ENCODE measurements around the gene SH2D2A. TPM values are rescaled to one million over a fixed set of nuclear protein-coding genes. Genes with fewer than 3 reads are reported as not detected.

SH2D2A gene
- total RNA-seq (2014; rRNA removed; shearing (Covaris generic)): 0.09 TPM in 1 of 2 replicates, not detected in the other

DNA sequence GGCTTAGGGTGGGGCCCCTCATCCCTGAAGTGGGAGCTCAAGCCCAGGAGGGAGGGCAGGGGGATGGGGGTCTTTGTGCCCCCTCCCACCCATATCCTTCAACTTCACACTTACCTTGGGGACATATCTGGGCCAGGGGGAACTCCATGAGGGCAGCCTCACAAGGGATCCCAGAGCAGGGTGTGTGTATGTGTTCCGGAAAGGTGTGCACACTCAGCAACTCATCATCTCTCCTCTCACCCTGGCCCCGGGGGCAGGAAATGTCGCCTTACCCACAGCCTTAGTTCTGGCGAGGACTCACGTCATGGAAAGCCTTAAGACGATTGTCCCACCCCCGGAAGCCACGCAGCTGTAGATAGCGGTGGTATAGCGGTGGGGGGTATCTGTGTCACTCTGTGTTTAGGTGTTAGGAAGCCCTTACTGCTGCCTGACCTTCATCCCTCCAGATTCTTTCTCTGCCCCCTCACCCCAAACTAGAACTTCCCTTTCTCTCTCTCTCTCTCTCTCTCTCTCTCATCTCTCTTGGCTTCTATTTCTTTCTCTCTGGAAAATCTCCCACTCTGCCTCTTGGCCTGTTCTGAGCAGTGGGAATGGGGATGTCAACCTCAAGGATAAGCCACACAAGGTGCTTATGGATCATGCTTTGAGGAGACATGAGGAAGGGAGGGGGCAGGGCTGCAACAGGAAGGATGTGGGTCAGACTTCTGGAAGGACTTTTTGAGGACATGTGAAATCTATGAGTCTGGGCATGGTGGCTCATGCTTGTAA lies at the start of gene SH2D2A:
Gene SH2D2A, minus strand, starts transcription at position 288 of the 768 bp plus-strand sequence. Its CDS starts 140 bp downstream, at position 148.
- DNase-seq (ENCODE audit: low spot score): peak; percentile 35

DNA sequence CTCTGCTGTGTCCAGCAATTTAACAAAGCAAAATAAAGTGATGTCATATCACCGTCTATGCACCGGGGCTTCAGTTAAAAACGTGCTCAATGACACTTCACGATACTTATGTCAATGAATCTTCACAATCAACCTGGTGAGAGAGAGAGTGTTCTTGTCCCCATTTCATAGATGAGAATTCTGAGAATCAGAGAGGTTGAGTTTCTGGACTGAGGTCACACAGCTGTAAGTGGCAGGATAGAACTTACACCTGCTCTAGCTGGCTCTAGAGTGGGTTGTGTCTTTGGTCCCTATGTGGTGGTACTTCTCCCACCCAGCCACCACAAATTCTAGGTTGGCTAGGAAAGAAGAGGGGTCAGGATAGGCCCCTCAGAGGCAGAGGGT lies 49.2 kb upstream of the SH2D2A start:
- no peak for DNase-seq (ENCODE audit: low spot score)

DNA sequence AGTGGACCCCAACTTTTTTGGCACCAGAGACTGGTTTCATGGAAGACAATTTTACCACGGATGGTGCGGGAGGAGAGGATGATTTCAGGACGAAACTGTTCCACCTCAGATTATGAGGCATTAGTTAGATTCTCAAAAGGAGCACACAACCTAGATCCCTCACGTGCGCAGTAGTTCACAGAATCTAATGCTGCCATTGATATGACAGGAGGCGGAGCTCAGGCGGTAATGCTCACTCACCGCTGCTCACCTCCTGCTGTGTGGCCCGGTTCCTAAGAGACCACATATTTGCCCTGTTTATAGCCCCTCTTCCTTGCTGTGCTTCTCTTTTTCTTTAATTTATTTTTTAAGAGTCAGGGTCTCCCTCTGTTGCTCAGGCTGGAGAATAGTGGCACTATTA lies 48.6 kb upstream of the SH2D2A start:
- no peak for DNase-seq (ENCODE audit: low spot score)

DNA sequence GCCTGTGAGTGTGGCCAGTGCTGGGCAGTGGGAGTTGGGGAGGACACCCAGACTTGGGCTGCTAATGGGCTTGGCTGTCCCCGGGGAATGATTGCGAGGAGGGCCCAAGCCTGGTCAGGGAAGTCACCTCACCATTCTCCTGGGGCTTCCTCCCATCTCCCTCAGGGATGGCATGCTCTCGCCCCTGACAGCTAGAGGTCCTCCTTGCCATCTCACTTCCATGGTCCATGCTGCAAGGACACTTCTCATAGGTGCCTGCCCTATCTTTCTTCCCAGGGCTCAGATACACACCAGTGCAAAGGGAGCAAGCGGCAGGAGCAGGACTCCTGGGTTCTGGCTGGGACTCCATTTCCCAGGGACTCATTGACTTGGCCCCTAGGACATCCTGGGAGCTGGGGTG lies 48.1 kb upstream of the SH2D2A start:
- no peak for DNase-seq (ENCODE audit: low spot score)

DNA sequence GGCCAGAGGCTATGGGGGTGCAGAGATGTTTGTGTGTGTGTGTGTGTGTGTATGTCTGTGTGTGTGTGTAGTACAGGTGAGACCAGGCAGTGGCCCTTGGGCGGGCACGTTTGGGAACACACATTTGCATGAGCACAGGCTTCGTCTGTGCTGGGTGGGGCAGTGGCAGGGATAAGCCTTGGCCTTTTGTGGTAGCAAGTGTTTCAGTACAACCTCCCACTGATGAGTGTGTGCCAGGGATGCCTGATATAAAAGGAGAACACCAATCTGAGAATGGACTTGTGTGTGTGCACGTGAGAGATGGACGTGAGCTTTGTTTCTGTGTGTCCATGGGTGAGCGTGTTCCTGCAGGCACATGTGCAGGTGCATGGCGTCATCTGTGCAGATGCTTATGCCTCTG lies 47.0 kb upstream of the SH2D2A start:
- DNase-seq (ENCODE audit: low spot score): no peak

DNA sequence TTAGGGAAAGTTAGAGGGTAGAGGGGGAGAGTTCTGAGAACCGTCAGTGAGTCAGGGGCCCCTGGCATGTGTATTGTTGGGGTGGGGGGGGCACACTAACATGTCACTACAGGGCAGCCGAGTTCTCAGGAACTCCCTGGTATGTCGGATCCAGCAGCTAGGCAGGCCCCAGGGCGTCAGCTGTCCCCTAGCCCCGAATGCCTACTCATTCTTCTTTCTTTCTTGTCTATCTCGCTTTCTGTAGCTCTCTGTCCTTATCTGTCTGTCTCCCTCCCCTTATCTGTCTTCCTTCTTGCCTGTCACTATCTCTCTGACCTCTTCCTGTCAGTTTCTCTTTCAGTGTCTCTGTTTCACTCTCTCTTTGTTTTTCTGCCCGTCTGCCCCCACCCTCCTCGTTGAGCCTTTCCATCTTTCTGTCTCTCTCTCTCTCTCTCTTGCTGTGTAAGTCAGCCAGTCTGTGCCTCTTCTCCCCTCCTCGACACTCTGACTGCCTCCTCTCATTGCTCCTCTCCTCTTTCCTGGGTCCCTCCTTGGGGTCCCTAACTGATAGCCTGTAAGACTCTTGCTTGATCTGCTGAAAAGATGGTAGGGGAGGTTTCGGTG lies 46.5 kb upstream of the SH2D2A start:
- no peak for DNase-seq (ENCODE audit: low spot score)

DNA sequence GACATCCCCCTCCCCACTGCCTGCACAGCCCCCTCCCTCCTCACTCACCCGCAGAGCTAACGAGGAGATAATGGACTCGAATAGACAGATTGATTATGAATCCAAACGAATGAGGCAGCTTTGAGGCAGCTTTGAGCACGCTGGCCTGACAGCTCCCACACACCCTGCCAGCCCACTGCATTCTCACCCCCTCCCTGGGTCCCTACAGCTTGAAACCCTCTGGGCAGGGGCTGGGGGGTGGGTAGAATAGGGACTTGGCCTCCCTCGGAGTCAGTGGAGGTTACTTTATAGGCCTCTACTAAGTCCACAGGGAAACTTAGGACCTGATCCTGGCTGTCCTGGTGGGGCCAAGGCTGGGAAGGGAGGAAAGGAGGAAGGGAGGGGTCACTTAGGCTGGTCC lies 45.9 kb upstream of the SH2D2A start:
- no peak for DNase-seq (ENCODE audit: low spot score)

DNA sequence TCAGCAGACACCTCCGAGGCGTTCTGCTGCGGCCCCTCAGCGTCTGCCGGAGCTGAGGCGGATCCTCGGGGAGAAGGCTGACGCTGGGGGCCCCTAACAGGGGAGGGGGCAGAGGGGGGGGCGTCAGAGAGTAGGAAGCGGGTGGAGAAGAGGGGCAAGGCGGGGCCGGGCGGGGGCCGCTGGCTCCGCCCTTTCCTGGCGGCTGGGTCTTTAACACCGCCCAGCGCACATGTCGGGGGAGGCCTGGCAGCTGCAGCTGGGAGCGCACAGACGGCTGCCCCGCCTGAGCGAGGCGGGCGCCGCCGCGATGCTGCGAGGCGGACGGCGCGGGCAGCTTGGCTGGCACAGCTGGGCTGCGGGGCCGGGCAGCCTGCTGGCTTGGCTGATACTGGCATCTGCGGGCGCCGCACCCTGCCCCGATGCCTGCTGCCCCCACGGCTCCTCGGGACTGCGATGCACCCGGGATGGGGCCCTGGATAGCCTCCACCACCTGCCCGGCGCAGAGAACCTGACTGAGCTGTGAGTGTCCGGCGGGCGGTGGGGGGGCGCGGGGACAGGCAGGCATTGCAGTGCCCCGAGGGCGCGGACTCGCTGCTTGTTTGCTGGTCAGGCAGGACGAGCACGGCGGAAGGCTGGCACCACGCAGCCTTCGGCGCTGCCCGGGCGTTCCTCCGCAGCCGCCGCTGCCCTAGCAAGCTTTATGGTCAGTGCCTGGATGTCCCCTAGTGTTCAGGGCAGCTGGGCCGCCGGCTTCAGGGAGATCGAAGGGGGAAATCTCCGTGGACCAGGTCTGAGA lies 44.2 kb upstream of the SH2D2A start, which contains the start of gene NTRK1:
Gene NTRK1, plus strand, starts transcription at position 238 of the 796 bp plus-strand sequence. Its CDS starts 70 bp downstream, at position 308.
- DNase-seq (ENCODE audit: low spot score): no peak

DNA sequence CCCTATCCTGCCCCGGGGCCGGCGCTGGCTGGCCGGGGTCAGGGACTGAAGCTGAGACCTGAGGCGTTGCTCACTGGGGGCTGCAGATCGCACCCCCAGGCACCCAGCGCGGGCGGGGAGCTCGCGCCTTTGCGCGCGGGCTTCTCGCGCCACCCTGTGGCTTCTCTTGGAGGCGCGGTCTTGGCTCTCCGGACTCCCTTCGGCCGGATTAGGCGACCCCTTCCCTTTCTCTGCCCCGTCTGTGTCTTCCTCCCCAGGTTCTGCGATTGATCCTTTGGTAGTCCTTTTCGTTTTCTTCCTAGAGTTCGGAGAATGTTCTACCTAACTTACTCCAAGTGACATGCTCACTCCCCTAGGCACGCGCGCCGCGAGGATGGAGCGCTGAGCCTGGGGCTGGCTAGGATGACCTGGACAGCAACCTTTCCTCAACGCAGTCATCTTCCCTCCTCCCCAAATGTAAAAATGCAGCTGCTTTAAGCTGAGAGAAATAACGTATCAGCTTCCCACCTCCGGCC lies 43.5 kb upstream of the SH2D2A start:
- DNase-seq (ENCODE audit: low spot score): peak; percentile 30

DNA sequence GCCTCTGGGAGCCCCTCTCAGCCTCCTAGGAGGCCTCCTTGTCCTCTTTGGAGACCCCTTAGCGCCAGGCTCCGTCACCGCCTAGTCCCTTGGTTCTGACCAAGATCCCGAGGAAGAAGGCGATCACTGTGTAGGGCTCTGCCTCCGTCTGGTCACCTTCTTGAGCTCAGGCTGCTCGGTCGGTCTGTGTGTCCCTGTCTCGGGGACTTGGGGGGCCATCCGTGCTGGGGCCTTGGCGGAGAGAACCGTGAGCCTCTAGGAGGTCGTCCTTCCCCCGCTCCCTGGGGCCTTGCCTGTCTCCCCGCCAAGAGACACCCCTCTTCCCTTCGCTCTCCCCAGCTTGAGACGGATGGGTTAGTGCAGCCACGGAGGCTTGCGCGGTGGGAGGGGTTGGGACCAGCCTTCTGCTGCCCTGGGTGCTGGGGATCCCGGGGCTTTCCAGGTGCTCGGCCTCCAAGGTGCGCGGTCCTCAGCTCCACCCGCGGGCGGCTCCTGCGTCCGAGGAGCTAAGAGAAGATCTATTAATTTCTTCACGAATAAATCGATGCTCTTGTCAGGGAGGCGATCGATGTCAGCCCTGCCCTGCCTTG lies 43.0 kb upstream of the SH2D2A start:
- no peak for DNase-seq (ENCODE audit: low spot score)

DNA sequence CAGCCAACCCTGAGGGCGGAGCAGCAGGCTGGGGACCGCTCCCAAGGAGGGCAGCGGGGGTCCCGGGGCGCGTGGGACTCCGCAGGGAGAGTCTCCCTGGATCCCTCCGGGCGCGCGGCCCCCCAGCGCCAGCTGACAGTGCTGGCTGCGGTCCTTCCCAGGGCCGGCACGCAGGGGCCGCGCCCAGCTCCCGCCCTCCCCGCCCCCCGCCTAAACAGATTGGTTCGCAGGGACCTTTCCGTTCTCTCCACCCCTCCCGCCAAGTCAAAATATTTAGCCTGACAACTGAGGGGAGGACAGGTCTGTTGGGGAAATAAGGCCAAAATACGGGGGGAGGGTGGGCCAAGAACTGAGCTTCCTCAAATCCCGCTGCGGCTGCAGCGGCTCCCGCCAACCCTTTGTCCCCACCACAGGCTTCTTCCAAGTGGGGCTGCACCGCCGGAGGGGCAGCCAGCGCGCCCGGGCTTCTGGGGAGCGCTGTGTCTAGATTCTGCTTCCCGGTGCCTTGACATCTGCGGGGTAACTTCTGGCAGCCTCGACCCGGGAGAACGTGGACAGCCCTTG lies 42.4 kb upstream of the SH2D2A start, which contains the start of gene INSRR:
Gene INSRR, minus strand, starts transcription at position 159 of the 564 bp plus-strand sequence. CDS start 496 bp downstream, outside the sequence.
- no peak for DNase-seq (ENCODE audit: low spot score)

DNA sequence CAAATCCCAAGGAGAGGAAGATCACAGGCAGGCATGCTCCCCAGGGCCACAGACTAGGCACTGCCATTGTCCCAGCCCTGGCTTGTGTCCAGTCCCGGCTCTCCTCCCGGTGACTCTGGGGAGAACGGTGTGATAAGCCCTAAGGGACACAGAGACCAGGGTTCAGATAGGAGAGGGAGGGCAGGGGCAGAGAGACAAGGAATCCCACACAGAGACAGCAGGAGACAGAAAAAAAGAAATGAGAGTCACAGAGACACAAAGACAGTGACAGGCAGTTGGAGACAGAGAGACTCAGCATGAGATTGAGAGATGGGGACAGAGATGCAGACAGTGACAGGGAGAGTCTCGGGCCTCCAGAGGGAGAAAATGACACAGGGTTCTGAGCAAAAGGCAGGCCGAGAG lies 41.9 kb upstream of the SH2D2A start:
- DNase-seq (ENCODE audit: low spot score): no peak

DNA sequence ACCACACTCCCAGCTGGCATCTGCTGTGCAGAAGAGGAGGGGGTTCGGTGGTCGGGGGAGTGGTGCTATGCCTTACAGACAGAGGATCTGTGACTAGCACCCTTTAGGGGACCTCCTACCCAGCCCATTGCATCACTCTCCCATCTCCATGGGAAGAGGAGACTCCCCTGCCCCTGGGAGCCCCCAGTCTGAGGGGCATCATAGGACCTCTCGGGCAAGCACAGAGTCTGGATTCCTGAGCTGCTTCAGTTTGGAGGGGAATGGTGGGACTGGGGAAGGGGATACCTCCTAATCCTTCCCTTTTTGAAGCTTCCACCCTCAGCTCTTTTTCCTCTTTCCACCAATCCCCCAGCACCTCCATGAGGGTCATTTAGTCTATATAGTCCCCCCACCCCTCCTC lies 40.9 kb upstream of the SH2D2A start:
- DNase-seq (ENCODE audit: low spot score): no peak

DNA sequence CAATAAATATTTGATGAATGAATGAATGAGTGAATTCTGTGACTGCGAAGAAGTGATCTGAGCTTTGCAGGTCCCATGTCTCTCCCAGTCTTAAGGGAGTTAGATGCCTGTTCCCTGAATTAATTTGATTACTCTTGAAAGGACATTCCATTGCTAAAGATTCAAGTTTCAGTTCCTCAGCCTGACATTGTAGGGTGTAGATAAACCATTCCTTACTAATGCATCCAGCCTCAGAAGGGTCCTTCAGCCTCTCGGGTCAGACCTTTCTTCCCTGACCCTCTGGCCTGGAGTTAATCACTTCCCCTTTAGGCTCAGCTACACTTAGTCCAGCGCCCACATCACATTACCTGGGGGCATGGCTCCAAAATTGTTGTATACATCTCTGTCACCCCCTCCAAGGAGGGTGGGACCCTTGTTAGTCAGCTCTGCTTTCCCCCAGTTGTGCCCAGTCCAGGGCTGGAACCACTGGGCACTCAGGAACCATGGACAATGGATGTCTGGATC lies 39.7 kb upstream of the SH2D2A start:
- DNase-seq (ENCODE audit: low spot score): no peak

DNA sequence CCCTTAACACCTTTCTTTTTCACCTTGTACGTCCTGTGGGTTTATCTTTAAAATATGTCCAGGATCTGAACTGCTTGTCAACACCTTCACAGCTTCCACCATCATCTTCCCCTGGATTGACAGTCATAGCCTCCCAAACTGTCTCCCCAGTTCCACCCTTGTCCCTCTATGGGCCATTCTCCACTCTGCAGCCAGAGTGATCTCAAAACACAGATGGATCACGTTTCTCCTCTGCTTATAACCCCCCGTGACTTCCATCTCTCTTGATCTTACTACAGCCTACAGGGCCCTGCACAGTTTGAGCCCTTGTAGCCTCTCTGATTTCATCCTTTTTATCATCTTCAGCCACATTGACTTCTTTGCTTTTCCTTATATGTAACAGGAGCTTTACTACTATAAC lies 38.0 kb upstream of the SH2D2A start:
- DNase-seq (ENCODE audit: low spot score): no peak

DNA sequence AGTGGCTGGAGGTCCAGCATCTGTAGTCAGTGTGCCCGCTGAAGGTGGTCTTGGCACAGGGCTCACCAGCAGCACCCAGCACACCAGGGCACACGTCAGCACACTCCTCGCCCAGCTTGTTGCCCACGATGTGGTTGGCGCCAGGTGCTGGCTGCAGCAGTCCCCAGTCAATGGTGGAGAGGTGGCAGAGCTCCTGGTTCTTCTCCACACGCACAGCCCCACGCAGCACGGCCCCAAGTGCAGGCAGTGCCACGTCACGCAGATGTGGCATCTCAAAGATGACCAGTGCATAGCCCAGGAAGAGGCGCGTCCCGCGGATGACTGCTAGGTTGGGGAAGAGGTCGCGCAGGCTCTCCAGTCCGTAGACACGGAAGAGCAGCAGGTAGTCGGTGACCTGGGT lies 37.1 kb upstream of the SH2D2A start:
- no peak for DNase-seq (ENCODE audit: low spot score)

DNA sequence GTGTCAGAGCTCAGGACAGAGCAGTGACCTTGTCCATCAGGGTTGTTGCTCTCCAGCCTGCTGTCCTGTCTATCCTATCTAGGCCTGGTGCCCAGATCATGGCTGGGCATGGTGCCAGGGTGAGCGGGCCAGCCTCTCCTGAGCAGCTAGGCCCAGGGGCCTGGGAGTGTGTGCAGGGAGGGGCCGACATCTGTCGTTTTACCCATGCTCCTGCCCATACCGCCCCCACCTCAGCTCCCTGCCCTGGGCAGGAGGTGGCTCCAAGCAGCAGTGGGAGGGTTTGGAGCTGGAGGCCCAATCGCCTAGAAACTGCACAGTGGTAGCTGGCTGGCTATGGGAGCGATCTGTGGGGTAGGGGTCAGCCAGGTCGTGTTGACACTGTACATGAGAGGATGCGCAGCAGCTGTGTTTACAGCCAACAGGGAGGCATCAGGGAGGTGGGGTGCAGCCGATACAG lies 35.8 kb upstream of the SH2D2A start:
- no peak for DNase-seq (ENCODE audit: low spot score)

DNA sequence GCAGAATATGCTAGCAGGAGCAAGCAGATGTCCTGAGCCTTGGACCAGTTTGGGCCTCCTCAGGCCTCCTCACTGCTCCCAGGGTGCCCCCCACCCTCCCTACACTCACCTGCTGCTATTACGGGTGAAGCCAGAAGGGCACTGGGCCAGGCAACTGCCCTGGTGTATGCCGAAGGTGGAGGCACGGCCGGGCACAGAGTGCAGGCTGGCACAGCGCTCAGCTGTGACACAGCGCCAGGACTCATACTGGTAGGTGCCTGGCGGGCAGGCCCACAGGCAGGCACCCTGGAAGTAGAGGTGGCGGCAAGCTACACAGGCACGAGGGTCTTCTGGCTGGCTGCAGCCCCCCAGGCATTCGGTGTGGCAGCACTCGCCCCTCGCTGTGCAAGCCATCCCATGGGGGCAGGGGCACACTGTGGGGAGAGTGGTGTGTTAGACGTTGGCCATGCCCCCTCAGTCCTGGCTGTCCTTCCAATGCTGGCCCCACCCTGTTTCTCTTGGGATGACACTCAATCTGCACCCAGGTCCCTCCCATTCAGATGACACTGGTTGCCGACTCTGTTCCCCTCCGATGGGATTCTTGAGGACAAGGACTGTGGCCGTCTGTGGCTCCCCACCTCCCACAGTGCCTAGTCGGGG lies 35.2 kb upstream of the SH2D2A start:
- no peak for DNase-seq (ENCODE audit: low spot score)

DNA sequence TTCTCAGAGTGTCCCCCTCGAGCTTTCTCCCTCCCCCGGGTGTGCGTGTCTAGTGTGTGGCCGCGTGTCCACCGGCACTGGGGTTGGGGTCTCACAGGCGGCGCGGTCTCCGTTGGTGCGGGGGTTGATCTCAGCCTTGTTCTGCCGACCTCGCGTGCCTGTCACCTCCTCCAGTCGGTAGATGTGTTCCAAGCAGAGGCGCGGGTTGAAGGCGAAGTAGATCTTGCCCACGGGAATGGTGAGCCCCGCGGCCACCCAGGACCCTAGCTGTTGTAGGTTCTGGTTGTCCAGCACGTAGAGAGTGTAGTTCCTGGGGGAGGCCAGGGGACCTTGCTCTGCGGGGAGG lies 32.5 kb upstream of the SH2D2A start:
- DNase-seq (ENCODE audit: low spot score): no peak

DNA sequence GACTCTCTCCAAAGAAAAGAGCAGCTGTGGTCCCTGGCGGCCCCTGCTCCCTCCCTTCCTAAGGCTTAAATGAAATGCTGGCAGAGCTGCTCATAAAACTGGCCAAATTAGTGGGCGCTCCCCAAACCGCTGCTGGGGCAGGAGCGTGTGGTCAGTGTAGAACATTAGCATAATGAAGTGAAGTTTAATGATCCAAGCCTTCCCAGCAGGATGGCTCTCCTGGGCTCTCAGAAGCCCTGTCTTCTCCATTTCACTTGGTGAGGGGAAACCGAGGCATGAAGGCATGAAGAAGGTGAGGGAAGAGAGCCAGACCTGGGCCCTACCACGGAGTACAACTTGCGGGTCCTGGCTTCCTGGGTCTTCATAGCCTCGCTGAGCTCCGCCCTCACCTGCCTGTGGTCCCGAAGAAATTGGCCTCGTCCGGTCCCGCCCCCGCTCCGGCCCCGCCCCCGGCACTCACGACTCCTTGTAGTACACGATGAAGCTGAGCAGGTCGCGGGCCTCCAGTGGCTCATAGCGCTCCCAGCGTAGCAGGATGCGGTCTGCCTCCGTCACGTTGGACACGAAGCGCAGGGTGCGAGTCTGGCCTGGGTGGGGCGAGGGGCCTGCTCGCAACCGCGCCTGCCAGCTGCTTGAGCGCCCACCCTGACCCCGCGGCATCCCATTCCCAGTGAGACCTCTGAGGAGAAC lies 32.0 kb upstream of the SH2D2A start:
- DNase-seq (ENCODE audit: low spot score): no peak
